Tracheal epithelial cell (primary cell): ENCODE data around the gene UBIAD1. TPM values are rescaled to one million over a fixed set of nuclear protein-coding genes. Genes with fewer than 3 reads are reported as not detected.

Experiments
- total RNA-seq: library from RNA; depleted of rRNA; stranded (reverse); fragments of >200 nt; gene quantifications from 2 replicates; pipeline ENCODE4 v1.2.1, GENCODE V29; 2014

UBIAD1 gene, protein sequence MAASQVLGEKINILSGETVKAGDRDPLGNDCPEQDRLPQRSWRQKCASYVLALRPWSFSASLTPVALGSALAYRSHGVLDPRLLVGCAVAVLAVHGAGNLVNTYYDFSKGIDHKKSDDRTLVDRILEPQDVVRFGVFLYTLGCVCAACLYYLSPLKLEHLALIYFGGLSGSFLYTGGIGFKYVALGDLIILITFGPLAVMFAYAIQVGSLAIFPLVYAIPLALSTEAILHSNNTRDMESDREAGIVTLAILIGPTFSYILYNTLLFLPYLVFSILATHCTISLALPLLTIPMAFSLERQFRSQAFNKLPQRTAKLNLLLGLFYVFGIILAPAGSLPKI
- 7.0 and 7.2 TPM in 2 replicates for total RNA-seq

DNA sequence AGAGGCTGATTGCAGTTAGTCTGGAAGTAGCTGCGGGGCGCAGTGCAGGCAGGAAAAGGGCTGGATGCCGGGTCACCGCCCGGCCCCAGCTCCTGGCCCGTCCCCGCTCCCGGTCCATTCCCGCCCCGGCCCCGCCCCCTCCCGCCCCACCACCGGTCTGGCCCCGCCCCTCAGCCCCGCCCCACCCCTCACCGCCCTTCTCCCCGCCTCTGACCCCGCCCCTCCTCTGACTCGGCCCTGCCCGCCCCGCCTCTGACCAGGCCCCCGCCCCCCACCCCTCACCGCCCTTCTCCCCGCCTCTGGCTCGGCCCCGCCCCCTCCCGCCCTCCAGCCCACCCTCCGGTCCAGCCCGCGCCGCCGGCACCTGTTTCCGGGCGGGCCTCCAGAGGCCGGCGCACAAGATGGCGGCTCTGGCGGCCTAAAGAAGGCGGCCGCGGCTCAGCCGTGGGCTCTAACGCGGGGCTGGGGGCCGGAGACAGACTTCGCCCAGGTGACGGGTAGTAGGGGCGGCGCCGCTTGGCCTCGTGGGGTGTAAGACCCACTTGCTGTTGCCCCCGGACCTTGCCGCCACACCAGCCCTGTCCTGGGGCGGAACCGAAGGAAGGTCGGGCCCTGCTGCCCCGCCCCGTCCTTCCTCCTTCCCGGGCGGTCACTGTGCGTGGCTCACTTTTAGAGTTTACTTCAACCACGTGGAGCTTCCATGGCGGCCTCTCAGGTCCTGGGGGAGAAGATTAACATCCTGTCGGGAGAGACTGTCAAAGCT lies at the start of gene UBIAD1:
Gene UBIAD1 (plus strand): TSS at position 367 of the 763 bp plus-strand sequence. CDS start 334 bp downstream, at position 701.

DNA sequence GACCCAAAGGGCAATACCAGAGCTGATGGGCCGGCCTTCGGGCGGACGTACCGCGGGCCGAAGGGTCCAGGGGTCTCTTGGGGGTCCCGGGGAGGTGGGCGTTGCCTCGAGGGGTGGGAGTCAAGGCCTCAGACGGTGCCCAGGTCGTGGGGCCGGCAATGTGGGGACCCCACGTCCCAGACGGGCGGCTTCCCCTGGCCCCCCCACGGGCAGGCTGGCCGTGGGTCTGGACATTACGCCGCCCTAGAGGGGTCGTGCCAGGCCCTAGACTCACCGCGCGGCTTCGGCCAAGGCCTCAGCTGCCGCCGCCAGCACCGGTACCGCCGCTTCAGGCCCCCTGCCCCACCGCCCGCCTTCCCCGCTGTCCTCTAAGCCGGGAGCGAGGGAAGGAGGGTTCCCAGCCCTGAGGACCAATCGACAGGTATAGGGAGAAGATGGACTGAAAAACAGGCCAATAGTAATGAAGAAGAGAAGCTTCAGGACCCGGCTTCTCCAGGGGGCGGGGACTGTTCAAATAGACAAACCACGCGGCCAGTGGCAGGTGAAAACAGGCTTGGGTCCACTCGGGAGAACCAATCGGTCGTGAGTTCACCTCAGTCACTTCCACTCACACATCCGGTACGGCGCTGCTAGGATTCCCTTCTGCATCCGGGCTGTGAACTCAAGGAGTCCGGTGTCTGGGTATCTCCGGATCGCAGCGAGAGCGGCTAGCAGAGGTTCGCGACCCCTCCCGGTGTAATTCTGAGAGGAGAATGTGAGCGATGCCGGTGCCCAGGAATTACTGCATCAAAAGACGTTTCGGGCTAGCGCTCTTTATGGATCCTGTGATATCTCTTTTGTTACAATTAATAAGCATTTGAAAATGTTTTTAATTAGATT lies 10.6 kb upstream of the UBIAD1 start, which contains the start of gene MTOR:
Gene MTOR (minus strand): TSS at position 381 of the 879 bp plus-strand sequence. CDS start 3,142 bp downstream, outside the sequence.

Other genes starting within 250 kb of the UBIAD1 start
- not detected in 2 replicates for gene MASP2, start 226.0 kb upstream of the UBIAD1 start, total RNA-seq
- 11.1 and 13.5 TPM in 2 replicates for gene SRM, start 213.2 kb upstream of the UBIAD1 start, total RNA-seq
- 32.4 and 37.1 TPM in 2 replicates for gene EXOSC10, start 173.3 kb upstream of the UBIAD1 start, total RNA-seq
- 1.2 TPM in 1 of 2 replicates, not detected in the other for gene ANGPTL7, start 83.8 kb upstream of the UBIAD1 start, total RNA-seq
- gene MTOR, start 10.6 kb upstream of the UBIAD1 start, total RNA-seq: 28.6 and 34.9 TPM in 2 replicates
- gene DISP3, start 206.0 kb downstream of the UBIAD1 start, total RNA-seq: under 0.01 and 1.2 TPM in 2 replicates